Endometrial microvascular endothelial cells (primary cell): ENCODE measurements around the gene TTC23. TPM values are rescaled to one million over a fixed set of nuclear protein-coding genes. Genes with fewer than 3 reads are reported as not detected.
"Not testable (repeated sequence)": the region's sequence is repeated elsewhere in the genome, so short reads cannot be mapped to it uniquely, and the experiment has no call there.

Experiments used
- in situ Hi-C: cut with HindIII; loops from 2 replicates; pipeline ENCODE4 v1.10.0; 2017; ENCODE audit warnings: low sequenced_read_pairs, low pct_unique_long_range_greater_than_20kb; ENCODE audit errors: inconsistent ontology term
- total RNA-seq: library from RNA; depleted of rRNA; stranded (reverse); fragments of >200 nt; gene quantifications from one replicate; pipeline ENCODE4 v1.2.3, GENCODE V29; 2015; ENCODE audit errors: inconsistent ontology term

TTC23 gene
- total RNA-seq, 1 donor from 2014 or later = 8.1 TPM

DNA sequence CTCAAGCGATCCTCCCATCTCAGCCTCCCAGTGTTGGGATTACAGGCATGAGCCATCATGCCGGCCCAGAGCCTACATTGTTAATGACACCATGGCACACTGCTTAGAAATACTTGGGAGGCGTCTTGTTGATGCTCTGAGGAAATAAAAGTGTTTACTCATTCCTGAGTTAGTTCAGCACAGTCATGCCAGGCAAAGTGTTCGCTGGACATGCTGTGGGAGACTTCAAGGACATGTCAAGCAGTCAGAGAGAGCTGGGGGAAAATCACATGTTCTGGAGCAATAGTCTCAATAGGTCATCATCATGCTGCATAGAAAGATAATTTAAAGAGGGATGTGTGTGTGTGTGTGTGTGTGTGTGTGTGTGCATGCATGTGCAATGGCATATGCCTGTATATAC lies 37.5 kb downstream of the TTC23 start:
- in situ Hi-C loops = loop anchor here (10.0 kb wide), 1 partner anchor 87 kb away; no protein-coding TSS in a partner anchor

DNA sequence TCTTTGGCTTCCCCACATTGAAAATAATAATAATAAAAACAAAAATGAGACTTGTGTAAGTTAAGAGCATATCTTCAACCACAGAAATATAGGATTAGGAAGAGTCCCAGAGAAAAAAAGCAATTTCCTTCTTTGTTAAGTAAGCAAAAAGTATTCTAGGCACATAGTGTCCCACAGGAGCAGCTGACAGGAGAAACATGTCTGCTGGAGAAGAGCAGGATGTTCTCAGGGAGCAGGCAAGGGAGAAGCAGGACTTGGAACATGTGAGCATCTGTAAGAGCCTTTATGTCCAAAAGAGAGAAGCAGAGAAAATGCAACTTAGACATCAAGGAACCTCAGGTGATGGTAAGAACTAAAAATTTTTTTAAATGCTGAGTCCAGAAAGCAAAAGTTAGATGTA lies 39.0 kb downstream of the TTC23 start:
- in situ Hi-C loops = loop anchor here (10.0 kb wide), 1 partner anchor 86 kb away; no protein-coding TSS in a partner anchor

DNA sequence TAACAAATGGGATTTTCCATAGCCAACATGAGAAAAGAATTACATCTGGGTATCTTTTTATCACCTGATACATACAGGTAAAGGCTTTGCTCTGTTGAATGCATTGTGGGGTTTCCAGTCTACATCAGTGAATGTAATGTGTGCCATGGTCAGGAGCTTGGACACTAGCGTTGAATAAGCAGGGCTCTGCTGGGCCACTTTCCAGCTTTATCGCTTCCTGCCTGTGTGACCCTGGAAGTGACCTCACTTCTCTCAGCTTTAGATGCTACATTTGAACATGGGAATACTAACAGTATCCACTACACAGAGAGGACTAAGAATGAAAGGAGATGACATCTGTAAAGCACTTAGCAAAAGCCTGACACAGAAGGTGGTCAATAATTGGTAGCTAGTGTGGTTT lies 40.1 kb downstream of the TTC23 start:
- in situ Hi-C loops = no loop called here

DNA sequence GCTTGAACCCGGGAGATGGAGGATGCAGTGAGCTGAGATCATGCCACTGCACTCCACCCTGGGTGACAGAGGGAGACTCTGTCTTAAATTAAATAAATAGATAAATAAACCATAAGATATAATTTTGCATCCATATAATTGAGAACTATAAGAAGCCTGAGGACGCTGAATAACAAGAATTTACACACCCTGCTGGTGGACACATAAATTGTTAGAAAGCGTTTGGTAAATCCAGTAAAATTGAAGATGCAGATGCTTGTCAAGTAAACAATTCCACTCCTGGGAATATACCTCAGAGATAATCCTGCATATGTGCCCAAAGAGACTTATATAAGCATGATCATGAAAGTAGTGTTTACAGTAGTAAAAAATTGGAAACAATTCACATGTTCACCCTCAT lies 41.7 kb downstream of the TTC23 start:
- in situ Hi-C loops = no loop called here

DNA sequence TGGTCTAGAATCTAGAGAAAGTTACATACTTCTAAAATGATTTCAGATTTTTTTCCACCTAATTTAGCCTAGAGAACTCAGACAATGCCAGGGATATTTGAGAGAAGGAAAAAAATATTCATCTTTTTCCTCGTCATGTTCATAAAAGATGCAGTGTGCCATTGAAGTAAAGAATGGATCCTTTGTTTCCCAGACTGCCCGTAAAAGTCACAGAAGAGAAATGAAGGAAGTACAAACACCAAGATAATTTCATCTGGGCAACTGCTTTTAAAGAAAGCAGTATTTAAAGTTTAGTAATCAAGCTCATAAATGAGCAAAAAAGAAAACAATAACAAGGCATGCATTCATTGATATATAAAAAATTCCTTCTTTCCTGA lies 47.2 kb downstream of the TTC23 start:
- in situ Hi-C loops = no loop called here

DNA sequence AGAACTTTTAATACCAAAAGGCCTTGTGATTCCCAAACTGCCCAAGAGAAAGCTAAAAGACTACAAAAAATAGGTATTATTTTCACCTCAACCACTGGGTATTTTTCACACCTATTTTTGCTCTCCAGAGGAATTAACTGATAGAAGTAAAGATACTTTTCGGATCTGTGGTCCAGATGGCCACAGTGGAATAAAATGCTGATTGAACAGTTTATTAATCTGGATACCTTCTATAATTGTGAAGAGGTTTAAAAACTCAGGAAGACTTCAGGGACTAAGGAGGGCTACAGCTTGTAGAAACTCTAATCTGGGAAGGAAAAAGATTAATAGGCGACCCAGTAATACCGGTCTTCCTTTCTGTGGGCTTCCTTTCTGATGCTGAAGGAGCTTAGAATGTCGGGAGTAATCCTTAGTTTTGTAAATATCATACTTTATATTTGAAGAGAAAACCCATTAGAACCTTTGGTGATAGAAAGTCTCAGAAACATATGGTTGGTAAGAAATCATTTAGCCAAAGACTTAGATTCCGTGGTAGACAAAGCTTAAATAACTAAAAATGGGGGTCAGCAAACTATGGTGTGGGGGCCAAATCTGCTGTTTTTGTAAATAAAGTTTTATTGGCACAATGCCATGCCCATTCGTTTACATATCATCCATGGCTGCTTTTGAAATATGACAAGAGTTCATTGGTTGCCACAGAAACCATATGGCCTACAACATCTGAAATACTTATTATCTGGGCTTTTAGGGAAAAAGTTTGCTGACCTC lies 47.8 kb downstream of the TTC23 start:
- in situ Hi-C loops = no loop called here

DNA sequence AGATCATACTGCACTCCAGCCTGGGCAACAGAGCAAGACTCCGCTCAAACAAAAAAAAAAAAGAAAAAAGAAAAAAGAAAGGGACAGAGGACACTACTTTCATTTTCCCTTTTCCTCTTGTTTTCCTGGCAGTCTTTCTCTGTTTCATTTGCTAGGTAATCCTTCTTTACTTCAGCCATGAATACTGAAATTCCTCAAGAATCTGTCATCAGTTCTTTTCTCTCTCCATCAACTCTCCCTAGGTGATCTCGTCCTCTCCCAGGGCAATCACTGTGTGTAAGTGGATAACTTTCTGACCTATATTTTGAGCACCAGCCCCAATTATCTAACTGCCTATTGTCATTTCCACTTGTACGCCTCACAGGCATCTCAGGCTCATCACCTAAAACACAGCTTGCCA lies 51.5 kb downstream of the TTC23 start:
- in situ Hi-C loops = no loop called here

DNA sequence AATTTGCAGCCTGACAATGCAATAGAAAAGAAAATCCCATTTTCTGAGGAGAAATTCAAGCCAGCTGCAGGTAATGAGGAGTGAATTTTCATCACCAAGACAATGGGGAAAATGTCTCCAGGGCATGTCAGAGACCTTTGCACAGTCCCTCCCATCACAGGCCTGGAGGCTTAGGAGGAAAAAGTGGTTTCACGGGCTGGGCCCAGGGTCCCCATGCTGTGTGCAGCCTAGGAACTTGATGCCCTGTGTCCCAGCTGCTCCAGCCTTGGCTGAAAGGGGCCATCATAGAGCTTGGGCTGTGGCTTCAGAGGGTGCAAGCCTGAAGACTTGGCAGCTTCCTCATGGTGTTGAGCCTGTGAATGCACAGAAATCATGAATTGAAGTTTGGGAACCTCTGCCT lies 57.2 kb downstream of the TTC23 start:
- in situ Hi-C loops = not testable (repeated sequence)

DNA sequence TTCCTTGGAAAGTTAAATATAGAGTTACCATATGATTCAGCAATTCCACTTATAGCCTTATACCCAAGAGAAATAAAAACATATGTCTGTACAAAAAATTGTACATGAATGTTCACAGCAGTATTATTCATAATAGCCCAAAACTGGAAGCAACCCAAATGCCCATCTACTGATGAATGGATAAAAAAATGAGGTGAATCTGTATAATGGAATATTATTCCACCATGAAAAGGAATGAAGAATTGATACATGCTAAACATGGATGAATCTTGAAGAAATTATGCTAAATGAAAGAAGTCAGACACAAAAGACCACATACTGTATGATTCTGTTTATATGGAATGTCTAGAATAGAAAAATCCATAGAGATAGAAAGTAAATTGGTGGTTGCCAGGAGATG lies 61.4 kb downstream of the TTC23 start:
- in situ Hi-C loops = no loop called here

DNA sequence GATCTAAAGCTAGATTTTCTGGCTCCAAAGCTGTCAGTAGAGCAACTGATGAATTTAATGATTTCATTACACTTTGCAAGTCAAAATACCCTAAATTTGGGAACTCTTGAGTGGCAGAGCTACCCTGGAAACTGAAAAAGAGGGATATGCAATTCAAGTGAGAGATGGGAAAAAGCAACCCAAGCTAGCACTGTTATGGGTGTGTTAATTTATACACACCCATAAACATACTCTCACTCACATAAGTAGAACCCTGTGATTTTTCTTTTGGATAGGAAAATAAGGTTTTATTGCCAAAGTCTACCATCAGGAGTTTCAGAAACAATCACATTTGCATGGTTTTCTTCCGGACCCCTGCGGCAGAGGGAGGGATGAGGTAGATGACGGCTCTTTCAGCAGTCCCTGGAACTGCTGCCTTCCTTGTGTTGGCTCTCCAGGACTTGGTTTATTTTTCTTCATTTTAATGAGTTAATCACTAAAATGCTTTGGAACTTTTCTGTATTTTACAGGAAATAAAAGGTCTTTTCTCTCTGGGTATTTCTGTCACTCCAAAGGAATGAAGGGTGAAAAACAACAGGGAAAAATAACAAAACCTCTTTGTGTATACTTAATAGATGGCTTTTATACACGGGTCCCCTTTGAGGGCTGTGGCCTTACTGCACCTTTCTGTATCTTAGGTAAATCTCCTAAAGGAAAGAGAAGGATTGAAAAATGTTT lies 63.8 kb downstream of the TTC23 start:
- in situ Hi-C loops = no loop called here

DNA sequence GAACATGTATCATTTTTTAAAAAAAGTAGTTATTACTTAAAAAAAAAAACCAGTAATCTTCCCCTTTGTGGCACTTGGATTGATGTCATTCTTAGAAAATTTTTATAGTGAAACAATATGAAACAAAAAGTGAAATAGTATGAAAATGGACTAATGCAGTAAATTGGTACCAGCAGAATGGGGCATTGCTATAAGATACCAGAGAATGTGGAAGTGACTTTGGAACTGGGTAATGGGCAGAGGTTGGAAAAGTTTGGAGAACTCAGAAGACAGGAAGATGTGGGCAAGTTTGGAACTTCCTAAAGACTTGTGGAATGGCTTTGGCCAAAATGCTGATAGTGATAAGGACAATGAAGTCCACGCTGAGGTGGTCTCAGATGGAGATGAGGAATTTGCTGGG lies 66.6 kb downstream of the TTC23 start:
- in situ Hi-C loops = no loop called here

DNA sequence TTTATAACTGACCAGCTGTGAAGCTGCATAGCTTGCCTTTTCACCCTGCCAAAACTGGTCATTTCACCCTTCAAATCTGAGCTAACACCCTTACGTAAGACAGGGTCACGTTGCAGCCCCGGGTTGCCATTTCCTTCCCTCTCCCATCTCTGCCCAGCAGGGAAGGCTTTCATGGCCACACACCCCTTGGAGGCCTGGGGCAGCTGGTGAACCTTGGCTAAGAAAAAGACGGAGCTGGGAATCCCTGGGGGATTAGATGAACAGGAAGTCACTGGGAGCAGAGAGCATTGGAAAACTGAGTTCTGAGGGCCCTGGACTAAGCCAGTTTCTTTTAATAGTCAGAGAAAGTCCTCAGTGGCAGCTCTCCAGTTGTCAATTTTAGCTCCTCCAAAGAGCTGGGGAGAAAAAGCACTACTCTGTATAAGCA lies 67.8 kb downstream of the TTC23 start:
- in situ Hi-C loops = no loop called here

DNA sequence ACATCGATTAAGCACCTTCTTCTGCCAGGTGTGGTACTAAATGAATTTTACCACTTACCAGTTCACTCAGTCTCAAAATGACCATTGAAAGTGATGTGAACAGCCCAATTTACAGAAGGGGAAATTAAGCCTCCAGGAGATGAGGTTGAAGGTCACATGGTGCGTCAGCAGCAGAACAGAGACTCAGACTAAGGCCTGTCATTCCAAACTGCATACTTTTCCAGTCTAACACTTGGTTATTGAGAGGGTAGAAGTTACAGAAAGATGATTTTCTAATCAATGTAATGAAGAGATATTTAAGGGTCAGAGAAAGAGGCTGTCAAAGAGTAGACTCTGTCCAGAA lies 68.4 kb downstream of the TTC23 start:
- in situ Hi-C loops = no loop called here

DNA sequence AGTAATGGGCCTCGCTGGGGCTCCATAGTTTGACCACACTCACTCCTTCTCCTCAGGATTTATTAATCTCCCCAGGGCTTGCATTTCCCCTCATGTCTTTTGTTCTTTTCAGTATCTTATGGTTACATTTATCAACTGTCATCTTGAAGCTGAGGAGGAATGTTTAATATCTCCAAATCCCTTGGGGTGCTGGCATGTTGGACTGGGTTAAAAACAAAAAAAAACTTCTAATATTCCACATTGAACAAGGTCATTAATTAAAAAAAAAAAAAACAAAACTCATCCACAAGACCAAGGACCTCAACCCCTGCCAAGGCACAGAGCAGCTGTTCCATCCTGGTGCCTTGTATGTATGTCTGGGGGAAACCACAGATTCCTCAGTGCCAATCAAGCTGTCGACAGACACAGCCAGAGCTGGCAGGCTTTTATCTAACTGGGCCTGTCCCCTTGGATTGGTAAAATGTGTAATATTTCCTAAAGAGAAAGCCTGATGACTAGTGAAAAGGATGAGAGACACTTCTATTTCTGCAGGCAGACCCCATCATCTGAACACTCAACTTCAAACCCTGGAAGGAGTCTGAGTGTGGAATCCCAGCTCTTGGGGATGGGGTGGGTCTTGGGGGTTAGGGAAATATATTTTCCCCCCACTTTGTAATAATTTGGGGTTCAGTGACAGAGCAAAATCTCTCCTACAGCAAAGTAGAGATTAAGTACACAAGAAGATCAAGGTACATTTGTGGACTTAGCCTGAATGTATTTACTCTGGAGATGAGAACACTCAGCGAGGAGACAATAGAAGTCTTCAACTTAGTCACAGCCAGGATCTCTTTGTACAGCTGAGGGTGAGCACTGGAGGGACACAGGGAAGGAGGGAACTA lies 69.1 kb downstream of the TTC23 start:
- in situ Hi-C loops = no loop called here

DNA sequence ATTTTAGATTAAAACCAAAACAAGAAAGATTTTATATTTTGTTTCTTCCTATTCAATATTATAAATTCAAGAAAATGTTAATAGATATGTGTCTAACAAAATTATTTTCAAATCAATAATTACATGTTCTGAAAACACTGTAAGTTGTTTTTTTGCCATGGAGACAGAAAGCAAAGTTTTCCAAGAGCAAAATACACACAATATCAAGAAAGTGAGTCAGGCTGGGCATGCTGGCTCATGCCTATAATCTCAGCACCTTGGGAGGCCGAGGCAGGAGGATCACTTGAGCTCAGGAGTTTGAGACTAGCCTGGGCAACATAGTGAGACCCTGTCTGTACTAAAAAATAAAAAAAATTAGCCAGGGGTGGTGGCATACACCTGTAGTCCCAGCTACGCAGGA lies 71.7 kb downstream of the TTC23 start:
- in situ Hi-C loops = no loop called here

DNA sequence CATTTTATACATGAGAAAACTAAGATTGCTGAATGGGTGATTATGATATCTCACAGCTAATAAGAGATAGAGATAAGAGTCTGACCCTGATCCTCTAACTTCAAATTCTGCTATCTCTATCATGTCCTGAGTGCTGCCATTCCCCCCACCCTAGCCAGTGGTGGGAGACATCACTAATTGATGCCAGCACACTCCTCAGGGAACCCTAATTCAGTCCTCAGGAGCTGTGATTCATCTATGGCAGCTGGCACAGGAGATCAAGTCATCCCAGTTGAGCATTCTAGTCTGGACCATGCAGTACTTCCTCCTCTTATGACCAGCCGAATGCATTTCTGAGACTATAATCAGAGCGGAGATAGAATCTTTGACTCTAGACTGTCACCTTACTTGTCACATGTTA lies 72.6 kb downstream of the TTC23 start:
- in situ Hi-C loops = no loop called here

DNA sequence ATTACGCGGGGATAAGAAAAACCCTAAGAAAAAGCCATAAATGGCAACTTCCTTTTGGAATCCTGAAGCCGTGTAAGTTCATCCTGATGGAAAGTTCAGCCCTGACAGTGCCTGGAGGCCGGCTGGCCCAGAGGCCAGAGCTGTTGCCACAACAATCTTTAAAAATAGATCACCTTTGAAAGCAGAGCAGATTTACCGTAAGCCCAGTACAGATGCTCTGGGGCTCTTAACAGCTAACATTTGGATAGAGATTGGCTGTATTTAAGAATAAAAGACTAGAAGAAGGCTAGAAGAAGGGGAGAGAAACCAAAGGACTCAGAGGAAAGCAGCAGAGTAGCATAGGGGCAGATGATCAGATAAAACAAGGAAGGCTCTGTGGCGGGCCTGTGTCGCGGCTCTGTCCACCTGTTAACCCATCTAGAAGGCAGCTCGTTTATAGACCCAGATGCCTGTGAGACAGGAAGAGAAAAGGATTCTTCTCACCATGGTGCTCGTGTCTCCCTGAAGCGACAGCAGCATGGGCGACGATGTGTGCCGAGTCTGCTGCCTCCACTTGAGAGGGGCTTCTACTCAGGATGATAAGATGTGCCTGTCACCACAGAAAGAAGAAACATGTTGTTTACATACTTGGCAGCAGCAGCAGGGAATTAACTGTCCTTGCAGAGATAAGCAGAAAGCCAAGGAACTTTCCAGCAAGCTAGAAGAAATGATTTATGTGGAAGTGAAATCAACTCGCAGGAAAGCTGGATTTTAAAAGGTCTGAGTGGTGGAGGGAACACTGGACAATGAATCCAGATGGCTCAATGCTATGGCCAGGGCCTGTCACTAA lies 74.6 kb downstream of the TTC23 start:
- in situ Hi-C loops = no loop called here

DNA sequence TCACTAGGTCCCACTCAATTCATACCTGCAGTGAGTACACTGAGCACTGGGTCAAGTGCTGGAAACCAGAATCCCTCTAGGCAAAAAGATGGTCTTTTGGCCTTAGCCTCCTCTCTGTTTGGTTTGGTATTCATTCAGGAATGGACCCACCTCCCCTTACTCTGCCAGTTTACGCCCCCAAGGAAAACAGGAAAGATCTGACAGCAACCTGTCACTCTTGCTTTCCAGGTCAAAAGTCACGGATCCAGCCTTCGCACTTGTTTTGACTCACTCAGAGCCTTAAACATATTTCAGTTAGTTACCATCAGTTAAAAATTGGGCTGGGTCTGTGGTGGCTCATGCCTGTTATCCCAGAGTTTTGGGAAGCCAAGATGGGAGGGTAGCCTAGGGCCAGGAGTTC lies 76.4 kb downstream of the TTC23 start:
- in situ Hi-C loops = no loop called here

DNA sequence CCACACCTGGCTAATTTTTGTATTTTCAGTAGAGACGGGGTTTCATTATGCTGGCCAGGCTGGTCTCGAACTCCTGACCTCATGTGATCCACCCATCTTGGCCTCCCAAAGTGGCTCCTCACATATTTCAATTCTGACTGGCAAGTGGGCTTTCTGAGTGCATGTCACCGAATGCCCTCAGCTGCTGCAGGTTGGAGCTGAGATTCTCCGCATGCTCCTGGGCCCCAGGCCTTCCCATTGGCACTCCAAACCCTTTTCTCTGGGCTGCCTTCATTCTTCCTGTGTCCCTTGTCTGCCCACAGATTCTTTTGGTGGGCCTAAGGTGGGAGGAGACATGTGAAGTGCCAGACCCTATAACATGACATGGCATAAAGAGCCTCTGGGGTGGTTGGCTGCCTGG lies 77.2 kb downstream of the TTC23 start:
- in situ Hi-C loops = no loop called here
